HG02981 (cell line): ENCODE measurements around the gene FMN1.

Source experiments
- ATAC-seq: cut with Tn5 transposase; IDR thresholded peaks from one replicate; pipeline ENCODE4 v1.9.1; 2021; ENCODE audit warnings: mild to moderate bottlenecking, moderate library complexity; ENCODE audit not compliant: unreplicated experiment

FMN1 gene, protein sequence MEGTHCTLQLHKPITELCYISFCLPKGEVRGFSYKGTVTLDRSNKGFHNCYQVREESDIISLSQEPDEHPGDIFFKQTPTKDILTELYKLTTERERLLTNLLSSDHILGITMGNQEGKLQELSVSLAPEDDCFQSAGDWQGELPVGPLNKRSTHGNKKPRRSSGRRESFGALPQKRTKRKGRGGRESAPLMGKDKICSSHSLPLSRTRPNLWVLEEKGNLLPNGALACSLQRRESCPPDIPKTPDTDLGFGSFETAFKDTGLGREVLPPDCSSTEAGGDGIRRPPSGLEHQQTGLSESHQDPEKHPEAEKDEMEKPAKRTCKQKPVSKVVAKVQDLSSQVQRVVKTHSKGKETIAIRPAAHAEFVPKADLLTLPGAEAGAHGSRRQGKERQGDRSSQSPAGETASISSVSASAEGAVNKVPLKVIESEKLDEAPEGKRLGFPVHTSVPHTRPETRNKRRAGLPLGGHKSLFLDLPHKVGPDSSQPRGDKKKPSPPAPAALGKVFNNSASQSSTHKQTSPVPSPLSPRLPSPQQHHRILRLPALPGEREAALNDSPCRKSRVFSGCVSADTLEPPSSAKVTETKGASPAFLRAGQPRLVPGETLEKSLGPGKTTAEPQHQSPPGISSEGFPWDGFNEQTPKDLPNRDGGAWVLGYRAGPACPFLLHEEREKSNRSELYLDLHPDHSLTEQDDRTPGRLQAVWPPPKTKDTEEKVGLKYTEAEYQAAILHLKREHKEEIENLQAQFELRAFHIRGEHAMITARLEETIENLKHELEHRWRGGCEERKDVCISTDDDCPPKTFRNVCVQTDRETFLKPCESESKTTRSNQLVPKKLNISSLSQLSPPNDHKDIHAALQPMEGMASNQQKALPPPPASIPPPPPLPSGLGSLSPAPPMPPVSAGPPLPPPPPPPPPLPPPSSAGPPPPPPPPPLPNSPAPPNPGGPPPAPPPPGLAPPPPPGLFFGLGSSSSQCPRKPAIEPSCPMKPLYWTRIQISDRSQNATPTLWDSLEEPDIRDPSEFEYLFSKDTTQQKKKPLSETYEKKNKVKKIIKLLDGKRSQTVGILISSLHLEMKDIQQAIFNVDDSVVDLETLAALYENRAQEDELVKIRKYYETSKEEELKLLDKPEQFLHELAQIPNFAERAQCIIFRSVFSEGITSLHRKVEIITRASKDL (N-terminal part only)

DNA sequence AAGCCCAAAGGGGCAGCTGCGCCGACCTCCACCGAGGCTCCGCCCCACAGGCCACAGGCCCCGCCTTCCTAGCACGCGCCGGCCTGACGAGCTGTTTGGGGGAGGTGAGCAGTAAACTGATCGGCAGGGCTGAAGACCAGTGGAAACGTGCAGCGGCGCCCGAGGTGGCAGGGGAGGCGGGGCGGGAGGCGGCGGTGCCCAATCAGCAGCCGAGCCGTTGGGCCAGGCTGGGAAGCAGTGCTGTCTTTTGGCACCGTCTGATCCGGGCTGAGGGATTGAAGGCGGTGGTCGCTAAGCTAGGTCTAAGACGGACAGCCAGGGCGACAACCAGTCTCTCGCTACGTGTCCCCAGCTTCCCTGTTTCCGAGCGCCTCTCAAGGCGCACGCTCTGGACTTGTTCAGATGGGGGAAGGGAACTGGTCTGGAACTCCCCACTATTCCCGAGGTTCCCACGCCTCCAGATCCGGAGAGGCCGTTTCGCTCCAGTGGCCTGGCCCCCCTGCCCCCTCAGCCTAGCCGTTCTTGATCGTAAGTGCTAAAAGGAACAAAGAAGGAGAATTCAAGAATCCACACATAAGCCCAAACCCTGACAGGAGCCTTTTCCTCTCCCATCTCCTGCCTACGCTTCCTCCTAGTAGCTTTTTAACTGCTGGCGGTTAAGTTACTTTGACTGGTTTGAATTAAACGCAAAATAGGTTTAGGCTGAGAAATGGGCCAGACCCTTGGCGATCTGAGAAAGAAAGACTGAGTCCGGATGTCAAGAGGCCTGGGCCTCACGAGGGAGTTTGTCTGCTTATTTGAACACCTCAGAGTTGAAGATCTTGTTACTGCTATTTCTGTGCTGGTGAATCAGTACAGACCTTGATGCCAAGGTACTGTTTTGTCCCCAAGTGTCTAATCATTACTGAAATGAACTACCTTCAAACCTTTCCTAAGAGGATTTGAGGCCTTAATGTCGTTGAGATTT is at the start of gene FMN1:
TSS of gene FMN1 (minus strand) at position 11 of the 967 bp plus-strand sequence. CDS start 39,800 bp downstream, outside the sequence.
- ATAC-seq, result peak; percentile 99

DNA sequence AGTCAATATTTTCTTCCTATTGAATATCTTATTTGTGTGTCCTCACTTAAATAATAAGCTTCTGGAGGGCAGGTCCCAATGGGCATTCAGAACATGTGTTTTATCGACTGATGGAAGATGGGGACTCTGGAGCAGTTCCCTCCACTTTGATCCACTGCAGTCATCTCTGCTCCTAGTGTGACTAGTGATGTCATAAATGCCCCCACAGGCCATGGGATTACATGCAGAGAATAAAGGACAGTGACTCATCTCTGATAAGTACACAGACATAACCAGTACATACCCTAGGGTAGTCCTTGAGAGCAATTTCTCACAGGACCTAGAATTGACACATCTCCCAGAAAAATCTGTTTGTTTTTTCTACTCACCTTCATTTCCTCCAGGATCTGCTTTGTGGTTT is 49.4 kb upstream of the FMN1 start:
- ATAC-seq, result no peak

DNA sequence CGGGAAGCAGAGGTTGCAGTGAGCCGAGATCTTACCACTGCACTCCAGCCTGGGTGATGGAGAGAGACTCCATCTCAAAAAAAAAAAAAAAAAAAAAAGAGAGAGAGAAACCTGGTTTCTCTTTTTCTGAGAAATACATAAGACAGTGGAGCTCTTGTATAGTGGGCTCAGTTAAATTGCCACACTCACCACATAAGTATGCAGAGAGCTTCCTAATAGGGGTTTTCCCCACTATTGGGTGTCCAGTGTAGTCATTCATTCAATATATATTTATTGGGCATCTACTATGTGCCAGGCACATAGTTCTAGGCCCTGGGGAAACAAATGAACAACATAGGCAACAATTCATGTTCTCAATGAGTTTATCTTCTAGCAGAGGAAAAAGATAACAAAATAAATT is 48.9 kb upstream of the FMN1 start:
- no peak for ATAC-seq

DNA sequence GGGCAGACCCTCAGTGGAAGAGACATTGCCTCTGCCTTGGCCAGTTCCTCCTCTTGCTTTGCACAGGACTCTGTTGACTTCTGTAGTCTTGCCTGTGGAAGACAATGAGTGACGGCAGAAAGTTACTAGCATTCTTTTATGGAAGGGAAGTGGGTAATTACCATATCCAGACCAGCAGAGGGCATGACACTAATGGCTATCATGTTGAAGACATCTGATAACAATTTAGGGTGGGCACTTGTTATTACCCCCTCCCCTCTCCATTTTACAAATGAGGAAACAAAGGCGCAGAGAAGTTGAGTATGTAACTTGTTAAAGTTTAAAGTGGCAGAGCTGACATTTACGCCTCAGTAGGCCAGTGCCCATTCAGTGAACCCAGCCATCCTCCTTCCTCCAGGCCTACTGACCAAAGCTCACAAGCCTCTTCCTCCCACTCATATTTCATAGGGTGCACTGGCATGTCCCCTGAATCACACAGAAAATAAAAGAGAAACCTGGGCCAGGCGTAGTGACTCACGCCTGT is 48.2 kb upstream of the FMN1 start:
- no peak for ATAC-seq

DNA sequence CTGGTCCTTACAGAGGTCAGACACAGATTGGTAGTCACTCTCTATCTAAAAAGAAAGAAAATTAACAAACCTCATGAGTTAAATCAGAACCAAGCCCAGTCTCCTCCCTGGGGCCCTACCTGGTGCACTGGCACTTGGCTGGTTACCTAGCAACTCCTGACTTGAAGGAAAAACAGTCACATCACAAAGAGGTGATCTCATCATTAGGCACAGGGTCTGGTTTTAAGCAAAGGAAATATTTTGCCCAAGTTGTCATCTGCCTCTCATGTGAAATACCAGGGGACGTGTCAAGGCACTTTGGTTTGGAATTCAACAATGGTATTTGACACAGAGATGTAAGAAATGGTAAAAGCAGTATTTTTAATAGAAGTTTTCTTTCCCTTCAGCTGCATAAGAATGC is 47.7 kb upstream of the FMN1 start:
- no peak for ATAC-seq

GRCh38 chr15:33236841-33237509 is 42.5 kb upstream of the FMN1 start:
- no peak for ATAC-seq

GRCh38 chr15:33234020-33234461 is 39.5 kb upstream of the FMN1 start:
- no peak for ATAC-seq

GRCh38 chr15:33226559-33227181 is 32.2 kb upstream of the FMN1 start:
- peak; percentile 84 for ATAC-seq

GRCh38 chr15:33218071-33218491 is 23.6 kb upstream of the FMN1 start:
- no peak for ATAC-seq

- no peak for ATAC-seq
Measured at GRCh38 chr15:33215941-33216872, 21.7 kb upstream of the FMN1 start.

DNA sequence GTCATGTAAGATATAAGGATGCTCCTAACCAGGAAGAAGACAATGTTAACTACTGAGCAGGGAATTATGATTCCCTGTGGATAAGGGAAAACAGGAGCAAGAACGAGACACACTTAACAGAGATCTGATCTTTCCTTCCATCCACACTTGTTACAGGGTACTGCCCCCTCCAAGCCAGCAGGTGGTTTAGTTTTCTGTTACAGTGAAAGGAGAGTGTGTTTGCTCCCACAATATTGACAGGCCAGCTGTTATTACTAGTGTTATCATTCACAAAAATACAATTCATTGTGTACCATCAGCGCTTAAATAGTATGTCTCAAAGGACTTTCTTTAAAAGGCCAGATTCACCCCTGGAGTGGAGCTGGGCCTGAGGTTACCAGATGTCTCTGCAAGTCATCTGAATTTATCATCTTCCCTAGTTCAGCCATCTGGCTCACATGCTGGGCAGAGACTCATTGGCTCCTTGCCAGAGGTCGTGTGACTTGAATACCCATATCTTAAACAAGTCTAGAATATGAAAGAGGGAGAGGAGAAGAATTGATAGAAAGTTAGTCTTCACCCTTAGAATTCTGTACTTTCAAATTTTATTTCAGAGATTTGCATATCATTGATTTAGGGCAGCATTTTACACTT is 16.8 kb upstream of the FMN1 start:
- ATAC-seq, result no peak

DNA sequence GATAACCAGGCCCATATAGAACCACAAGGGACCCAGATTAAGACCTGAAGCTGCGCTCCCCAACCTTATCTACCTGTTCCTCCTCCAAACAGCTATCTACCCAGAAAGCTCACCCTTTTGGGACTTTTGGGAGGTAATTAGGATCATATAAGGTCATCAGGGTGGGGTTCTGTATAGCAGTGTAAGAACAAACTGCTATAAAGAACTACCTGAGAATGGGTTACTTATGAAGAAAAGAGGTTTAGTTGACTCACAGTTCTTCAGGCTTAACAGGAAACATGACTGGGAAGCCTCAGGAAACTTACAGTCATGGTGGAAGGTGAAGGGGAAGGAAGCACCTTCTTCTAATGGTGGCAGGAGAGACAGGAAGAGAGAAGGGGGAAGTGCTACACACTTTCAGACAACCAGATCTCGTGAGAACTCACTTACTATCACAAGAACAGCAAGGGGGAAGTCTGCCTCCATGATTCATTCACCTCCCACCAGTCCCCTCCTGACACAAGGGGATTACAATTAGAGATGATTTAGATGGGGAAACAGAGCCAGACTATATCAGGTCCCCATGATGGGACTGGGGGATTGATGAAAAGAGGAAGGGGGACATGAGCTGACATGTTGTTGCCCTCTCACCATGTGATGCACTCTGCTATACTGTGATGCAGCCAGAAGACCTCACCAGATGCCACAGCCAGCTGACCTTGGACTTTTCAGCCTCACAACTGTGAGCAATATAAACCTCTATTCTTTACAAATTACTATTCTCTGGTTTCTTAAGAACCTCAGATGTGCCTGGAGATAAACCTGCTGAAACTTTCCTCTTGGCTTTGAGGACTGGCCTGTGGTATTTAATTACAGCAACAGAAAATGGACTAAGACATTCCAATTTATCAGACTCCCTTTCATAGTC is 15.3 kb upstream of the FMN1 start:
- no peak for ATAC-seq

- no peak for ATAC-seq
Measured at GRCh38 chr15:33207646-33208045, 13.1 kb upstream of the FMN1 start.

DNA sequence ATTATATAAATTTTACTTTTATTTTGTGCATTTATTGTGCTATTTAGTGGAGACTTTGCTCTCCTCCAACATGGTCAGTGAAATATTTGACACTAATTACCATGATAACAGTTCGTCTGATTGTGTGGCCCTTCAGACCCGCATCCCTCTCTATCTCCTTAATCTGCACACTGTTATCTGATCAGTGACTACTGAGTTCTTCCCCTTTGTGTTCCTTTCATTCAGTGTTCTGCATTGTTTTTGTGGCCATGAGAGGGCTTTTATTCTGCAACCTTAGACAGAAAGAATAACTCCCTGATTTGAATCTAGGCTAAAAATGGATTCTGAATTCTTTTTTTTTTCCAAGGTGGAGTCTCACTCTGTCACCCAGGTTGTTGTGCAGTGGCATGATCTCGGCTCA is 11.9 kb upstream of the FMN1 start:
- no peak for ATAC-seq

DNA sequence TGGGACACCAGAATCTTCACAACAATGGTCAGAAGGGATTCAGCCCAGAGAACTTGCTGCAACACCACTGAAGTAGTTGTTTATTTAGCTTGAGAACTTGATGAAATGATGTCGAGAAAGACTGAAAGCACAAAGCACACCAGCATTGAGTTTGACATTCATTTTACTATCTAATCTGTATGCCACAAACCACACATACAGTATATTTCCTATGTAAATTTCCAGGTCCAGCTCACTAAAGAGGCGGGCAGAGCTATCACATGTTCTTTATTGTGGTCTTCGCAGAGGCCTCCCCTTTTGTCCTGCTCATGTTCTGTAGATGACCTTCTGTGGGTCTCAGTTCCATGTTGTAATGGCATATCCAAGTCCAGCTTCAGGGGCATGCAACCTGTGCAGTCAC is 10.4 kb upstream of the FMN1 start:
- ATAC-seq, result no peak

DNA sequence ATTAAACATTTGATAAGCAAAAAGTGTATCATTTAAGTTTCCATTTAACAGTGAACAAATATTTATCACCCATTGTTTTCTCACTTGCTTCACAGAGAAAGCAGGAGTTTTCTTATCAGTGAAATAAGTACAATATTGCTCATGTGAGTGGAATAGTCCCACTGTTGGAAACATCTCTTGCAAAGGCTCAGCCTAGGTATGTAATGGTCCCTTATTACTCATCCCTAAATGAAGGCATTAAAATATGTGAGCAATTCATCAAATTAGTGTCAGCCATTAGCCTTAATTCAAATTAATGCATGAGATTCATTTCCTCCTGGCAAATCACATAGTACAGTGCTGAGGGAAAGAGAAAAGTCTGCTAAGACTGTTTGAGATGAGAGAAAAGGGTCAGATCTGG is 9.6 kb upstream of the FMN1 start:
- ATAC-seq, result no peak
